Kidney epithelial cell (primary cell): ENCODE results near the gene EIF2D. TPM values are rescaled to one million over a fixed set of nuclear protein-coding genes. Genes with fewer than 3 reads are reported as not detected.
"Not testable (repeated sequence)": the region's sequence is repeated elsewhere in the genome, so short reads cannot be mapped to it uniquely, and the experiment has no call there.

Experiments used
- DNase-seq: peaks from one replicate; pipeline ENCODE4 v3.0.0-alpha.2; 2010; ENCODE audit warnings: low read depth
- H3K27me3 ChIP-seq: 2 replicates; pipeline ENCODE4 v1.6.0; 2011; ENCODE audit warnings: low read length; ENCODE audit not compliant: control insufficient read depth, insufficient read depth
- H3K36me3 ChIP-seq: 2 replicates; pipeline ENCODE4 v1.5.1; 2011; ENCODE audit warnings: low read length; ENCODE audit not compliant: control insufficient read depth, insufficient read depth
- H3K4me3 ChIP-seq: 2 replicates; pipeline ENCODE4 v1.5.1; 2011; ENCODE audit warnings: low read depth, mild to moderate bottlenecking, control low read depth, low read length
- total RNA-seq: library from RNA; depleted of rRNA; stranded (reverse); fragments of >200 nt; gene quantifications from 2 replicates; pipeline ENCODE4 v1.2.3, GENCODE V29; 2015
- TF ChIP-seq, protein P1 (sequence below): IDR thresholded peaks from 2 replicates; pipeline ENCODE4 v1.5.1; 2011; ENCODE audit warnings: mild to moderate bottlenecking, moderate library complexity, low read length, control low read depth, inconsistent platforms; ENCODE audit not compliant: insufficient read depth, poor library complexity, severe bottlenecking

The EIF2D gene
- total RNA-seq, 1 donor from 2014 or later = 55.4 TPM

DNA sequence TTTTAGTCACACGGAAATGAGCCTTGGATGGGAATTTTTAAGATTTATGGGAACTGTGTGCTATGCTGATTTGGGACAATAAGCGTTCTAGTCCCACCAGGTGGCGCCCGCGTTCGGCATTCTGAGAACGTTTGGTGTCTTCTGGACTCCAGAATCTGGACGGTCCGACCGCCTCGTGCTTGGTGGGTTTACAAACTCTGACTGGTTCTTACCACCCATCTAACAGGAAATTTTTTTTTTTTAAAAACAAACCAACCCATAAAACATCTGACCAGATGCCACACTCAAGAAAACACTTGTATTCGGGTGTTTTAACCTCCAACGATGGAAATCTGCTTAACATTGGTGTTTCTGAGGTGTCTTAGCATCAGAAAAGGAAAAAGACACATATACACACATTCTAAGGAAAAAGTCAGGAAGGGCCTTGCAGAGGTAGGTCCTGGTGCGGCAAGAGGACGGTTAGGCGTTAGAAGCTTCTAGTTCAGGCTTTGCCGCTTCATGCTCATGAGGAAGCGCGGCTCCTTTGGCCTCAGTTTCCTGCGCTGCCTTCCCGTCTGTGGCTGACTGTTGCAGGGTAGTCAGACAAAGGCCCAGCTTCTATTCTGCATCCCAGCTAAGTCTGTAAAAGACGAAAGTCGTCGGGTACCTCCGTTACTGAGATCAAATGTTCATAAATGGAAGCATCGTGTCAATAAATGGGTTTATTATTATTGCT, 22.3 kb upstream of the EIF2D start:
- DNase-seq = peak; percentile 56
- H3K4me3 ChIP-seq = peak overlapping the region; percentile 95
- TF ChIP-seq, protein P1, sequence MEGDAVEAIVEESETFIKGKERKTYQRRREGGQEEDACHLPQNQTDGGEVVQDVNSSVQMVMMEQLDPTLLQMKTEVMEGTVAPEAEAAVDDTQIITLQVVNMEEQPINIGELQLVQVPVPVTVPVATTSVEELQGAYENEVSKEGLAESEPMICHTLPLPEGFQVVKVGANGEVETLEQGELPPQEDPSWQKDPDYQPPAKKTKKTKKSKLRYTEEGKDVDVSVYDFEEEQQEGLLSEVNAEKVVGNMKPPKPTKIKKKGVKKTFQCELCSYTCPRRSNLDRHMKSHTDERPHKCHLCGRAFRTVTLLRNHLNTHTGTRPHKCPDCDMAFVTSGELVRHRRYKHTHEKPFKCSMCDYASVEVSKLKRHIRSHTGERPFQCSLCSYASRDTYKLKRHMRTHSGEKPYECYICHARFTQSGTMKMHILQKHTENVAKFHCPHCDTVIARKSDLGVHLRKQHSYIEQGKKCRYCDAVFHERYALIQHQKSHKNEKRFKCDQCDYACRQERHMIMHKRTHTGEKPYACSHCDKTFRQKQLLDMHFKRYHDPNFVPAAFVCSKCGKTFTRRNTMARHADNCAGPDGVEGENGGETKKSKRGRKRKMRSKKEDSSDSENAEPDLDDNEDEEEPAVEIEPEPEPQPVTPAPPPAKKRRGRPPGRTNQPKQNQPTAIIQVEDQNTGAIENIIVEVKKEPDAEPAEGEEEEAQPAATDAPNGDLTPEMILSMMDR = peak; percentile 79

DNA sequence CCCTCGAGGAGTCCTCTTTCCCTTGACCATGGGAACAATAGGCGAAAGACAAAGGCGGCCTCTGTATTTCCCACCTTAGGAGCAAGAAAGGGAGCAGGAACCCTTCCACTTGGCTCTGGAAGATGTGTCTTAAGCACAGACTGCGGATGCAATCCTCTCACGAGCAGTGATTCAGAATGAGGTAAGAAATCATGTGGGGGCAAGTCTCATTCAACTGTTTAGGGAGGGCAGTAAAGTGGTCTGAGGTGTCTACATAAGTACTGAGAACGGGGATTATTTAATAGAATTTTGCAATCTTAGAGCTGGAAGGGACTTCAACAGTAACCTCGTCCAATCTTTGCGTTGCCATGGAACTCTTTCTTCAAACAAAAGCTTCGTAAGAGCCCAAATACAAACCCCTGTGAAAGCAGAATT, 21.4 kb upstream of the EIF2D start:
- TF ChIP-seq, protein P1 = no peak
- H3K27me3 ChIP-seq = no peaks in the 10 kb centered on the region
- H3K36me3 ChIP-seq = no peaks in the 10 kb centered on the region
- peak; percentile 74 for DNase-seq
- no peak overlapping the region for H3K4me3 ChIP-seq

More for the DNA sequence above, 22.3 kb upstream of the EIF2D start:
- no peaks in the 10 kb centered on the region for H3K27me3 ChIP-seq
- H3K36me3 ChIP-seq = no peaks in the 10 kb centered on the region

DNA sequence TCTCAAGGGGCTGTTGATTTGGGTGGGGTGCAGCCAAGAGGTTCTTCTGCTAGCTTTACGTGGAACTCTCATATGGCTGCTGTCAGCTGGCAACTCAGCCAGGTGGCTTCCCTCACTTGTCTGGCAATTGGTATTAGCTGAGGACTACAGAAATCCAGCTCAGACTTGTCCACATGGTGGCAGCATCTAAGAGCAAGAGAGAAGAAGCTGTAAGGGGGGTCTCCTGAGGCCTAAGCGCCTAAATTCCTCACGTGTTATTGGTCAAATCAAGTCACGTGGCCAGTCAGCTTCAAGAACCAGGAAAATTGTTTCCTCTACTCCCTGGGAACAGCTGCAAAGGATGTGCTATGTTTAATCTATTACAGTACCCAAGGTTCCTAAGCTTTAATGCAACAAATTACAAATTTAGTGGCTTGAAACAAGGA, 18.8 kb upstream of the EIF2D start:
- DNase-seq = peak; percentile 56
- TF ChIP-seq, protein P1 = peak; percentile 62
- Histone ChIP-seq H3K36me3 (no peaks in the 10 kb centered on the region), H3K4me3 (no peak overlapping the region), H3K27me3 (no peaks in the 10 kb centered on the region)

DNA sequence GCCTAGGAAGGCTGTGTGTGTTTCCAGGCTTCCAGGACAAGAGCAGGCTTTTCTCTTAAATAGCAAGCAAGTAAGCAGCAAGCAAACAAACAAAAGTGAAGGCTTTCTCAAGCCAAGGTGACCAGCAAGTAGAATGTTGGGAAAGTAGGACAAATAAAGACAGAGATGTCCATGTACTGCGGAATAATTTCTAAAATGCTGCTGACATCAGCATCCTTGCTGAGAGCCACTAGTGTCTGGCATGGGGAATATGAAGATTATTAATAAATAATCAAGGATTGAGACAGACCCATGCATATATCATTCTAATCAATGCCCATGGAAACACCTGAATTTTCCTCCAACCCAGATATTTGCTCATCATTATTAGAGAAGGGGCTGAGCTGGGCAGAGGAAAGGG, 16.7 kb upstream of the EIF2D start:
- DNase-seq = no peak
- no peak overlapping the region for H3K4me3 ChIP-seq
- TF ChIP-seq, protein P1 = no peak
- no peaks in the 10 kb centered on the region for H3K36me3 ChIP-seq
- no peaks in the 10 kb centered on the region for H3K27me3 ChIP-seq

DNA sequence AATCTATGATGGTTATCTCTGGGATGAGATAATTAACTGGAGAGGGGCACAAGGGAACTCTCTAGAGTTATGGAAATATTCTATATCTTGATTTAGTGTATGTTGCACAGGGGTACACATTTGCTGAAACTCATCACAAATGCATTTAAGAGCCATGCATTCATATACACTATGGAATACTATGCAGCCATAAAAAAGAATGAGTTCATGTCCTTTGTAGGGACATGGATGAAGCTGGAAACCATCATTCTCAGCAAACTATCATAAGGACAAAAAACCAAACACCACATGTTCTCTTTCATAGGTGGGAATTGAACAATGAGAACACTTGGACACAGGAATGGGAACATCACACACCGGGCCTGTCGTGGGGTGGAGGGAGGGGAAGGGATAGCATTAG, 14.1 kb upstream of the EIF2D start:
- not testable (repeated sequence) for H3K4me3 ChIP-seq, H3K27me3 ChIP-seq, H3K36me3 ChIP-seq, DNase-seq

DNA sequence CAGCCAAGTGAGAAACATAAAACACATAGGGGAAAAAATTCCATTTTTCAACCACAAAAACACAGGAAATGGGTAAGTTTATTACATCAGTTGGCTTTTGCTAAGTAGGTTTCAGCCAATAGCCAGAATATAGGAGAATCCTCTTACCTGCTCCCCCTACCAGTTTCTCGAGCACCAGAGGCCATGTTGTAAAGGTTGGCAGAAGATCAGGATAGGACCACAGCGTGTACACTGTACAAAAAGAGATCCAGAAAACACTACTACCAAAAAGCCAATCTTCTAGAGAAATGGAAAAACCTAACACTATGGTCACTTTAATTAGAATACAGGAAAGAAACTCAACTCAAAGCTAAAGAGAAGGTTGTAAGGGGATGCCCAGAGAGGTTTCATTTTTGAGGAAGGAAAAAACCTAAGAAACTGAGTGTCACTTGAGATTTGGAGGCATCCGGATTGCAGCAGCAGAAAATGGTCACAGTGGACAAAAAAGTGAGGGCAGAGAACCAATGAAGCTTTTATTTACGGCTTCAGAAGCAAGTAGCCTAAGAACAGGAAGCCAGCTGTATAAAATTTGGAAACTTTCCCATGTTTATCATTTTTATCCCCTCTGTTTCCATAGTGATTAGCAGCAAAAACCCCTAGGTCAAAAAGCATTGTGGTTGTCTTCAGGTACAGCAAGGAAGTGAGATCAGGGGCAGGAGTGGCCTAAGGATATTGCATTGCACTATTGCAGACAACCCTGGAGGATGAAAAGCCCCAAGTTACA, 2.9 kb downstream of the EIF2D start:
- Histone ChIP-seq H3K36me3 (no peaks in the 10 kb centered on the region), H3K27me3 (no peaks in the 10 kb centered on the region), H3K4me3 (no peak overlapping the region)
- TF ChIP-seq, protein P1 = no peak
- DNase-seq = no peak
